HG03045 (cell line): ENCODE data around the gene DZIP1.

Experiments
- ATAC-seq: cut with Tn5 transposase; IDR thresholded peaks from one replicate; pipeline ENCODE4 v1.9.1; 2021; ENCODE audit warnings: mild to moderate bottlenecking, moderate library complexity; ENCODE audit not compliant: unreplicated experiment

DZIP1 gene

GRCh38 chr13:95643571-95643935 is 953 bp downstream of the DZIP1 start:
- no peak for ATAC-seq

DNA sequence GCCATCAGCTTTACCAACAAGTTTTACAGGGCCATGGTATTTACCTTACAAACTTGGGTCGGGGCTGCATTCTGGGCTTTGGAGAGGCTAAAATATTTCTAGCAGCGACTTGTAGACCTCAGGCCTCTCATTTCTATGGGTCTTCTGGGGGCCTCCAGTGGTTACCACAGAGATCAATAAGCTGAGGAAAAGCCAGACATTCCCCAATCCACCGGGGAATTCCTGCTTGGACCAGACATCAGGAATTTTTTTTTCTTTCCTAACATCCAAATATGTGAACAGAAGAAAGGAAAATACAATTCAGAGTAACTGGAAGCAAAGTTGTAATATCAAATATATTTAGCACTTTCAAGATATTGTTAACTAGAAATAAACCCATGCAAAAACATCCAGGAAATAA is 1.5 kb downstream of the DZIP1 start:
- no peak for ATAC-seq

DNA sequence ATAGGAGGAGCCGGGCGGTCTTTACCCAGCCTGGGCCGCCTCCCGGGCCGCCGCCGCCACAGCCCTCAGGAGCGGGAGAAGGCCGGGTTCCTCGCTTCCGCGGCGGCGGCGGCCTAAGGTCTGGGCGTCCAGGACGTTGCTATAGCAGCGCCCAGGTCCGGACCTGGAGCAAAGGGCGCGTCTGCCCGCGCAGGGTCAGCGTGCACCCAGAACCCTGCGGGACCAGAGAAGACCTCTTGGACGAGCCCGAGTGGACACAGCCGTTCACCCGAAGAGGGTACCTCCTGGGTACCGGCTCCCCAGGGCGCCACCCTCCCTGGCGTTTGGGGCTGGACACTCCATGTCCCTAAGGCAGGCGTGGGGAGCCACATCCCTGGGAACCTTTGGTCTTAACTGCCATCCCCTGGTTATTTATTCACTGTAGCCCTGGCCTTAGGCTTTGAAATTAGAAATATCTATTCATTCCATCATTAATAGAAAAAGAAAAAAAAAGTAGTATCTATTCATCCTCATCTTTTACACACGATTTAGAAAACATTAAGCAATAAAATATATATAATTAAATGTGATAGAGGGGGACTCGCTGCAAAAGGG is 2.4 kb downstream of the DZIP1 start:
- ATAC-seq: no peak

GRCh38 chr13:95641291-95642027 is 3.0 kb downstream of the DZIP1 start:
- ATAC-seq: no peak

GRCh38 chr13:95636853-95637252 is 7.7 kb downstream of the DZIP1 start:
- no peak for ATAC-seq

GRCh38 chr13:95630593-95630992 is 13.9 kb downstream of the DZIP1 start:
- no peak for ATAC-seq

DNA sequence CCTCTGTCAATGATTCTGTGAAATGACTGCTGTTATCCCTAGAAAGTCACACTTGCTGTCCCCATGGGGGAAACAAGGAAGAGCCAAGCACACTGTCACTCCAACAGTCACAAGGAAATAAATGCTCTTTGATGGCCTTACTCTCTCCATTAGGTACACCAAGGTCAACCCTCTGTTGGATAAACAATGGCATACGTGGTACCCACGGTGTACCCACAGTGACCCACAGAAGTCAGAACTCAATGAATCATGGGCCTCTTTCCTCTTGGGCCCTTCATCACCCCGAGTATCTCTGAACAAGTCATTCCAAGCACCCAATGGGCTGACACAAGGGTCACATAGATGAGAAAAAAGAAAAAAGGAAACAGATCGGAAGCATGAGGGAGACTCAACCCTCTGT is 15.4 kb downstream of the DZIP1 start:
- no peak for ATAC-seq

GRCh38 chr13:95628488-95628887 is 16.0 kb downstream of the DZIP1 start:
- no peak for ATAC-seq

GRCh38 chr13:95627590-95627989 is 16.9 kb downstream of the DZIP1 start:
- ATAC-seq: no peak

- no peak for ATAC-seq
Observed at GRCh38 chr13:95626768-95627167, 17.7 kb downstream of the DZIP1 start.

DNA sequence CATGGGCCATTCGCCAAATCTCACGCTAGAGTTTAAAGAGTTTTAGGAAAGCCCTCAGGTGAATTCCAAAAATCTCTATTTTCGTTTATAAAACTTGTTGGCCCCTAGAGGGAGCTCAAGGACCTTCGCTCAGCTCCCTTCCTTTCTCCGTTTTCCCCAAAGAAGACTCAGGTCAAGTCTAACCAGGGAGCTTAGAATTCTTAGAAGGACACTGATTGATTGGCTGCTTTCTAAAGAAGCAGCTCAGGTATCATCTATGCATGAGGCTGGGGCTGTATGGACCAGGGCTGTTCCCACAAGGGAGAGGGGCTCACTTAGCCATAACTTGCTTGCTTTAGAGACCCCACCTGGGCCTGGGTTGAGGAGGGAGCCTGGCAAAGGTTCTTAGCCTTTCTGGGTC is 20.5 kb downstream of the DZIP1 start:
- ATAC-seq: no peak

- no peak for ATAC-seq
Observed at GRCh38 chr13:95623141-95623540, 21.4 kb downstream of the DZIP1 start.

DNA sequence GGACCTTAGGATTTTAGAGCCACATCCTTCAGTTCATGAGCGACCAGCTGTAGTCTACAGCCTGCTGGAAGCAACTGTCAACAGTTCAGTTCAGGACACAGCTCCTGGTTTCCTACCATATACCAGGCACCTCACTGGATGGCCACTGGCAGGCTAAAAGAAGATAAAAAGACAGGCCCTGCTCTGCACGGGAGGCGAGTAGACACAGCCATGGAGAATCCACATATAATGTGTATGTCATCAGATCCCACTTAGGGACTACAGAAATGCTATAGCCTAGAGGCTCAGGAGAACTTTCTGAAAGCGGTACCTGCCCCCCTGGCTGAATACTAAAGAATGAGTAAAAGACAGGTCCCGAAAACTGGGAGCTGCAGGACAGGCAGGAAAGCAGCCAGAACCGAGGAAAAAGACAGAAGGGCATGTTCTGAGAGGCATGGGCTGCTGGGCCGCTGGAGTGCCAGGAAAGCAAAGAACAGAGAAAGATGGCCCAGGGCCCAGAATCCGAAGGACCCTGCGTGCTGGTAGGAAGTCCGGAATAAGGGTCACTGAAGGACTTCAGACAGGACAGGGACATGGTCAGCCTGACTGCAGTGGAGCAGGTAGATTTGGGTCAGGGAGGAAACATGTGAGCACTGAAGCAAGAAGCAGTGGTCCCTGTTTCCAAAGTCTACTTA is 23.5 kb downstream of the DZIP1 start:
- ATAC-seq: no peak

DNA sequence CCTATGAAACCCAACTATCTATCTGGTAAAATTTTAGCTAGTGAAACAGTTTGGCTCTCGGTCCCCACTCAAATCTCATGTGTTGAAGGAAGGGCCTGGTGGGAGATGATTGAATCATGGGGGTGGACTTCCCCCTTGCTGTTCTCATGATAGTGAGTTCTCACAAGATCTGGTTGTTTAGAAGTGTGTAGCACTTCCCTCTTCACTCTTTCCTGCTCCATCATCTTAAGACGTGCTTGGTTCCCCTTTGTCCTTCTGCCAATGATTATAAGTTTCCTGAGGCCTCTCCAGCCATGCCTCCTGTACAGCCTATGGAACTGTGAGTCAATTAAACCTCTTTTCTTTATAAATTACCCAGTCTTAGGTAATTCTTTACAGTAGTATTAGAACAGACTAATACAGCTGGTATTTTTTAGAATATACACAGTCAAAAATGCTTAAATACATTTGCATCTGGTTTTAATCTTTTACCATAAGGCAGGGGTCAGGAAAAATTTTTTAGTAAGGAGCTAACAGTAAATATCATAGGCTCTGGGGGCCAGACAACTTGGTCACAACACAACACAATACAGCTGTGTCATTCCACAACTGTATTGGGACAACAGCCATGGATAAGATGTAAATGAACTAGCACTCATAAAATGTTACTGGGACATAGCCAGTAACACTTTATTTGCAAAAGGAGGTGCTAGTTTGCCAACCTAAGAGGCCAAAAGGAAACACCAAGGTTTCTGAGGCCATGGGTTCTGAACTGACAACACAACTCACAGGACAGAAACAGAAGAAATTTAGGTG is 24.3 kb downstream of the DZIP1 start:
- ATAC-seq: no peak

DNA sequence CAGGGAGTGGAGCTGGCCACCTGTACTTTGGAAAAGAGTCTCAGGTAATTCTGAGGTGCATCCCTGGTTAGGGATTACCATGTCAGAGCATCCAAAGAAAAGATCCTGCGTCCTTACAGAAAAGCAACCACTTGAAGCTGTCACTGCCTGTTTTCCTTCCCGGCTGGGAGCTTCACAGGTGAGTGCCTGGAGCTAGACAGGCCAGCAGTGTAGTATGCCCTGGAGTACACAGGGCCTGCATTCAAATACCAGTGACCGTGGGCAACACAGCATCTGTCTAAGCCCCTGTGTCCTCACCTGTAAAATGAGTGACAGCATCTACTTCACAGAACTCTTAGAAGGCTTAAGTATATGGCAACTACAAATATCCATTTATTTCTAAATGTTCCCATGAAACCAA is 29.0 kb downstream of the DZIP1 start:
- no peak for ATAC-seq

DNA sequence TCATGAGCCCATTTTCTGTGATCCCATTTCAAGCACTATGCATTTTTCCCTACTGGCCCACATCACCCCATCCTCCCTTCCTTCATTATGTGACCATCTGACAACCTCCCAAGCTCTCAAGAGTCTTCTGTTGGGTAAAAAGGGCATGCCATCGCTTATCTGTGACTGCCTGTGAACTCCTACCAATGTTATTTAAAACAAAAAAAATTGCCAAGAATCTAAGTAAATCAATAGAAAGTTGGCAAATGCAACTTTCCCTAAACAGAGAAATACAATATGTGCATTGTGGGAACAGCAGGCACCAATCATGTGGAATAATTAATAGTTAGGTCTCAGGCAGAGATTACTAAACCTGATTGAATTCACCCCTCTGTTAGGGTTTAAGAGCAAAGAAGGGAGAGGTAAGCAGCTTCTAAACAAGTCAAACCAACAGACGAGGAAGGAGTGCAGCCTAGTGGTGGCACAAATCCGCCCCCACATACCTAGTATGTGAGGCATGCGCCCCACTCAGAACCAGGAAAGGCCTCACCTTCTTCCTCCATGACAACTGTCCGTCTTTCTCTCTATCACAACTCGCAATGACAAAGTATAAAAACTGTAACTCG is 29.8 kb downstream of the DZIP1 start:
- ATAC-seq: no peak

- ATAC-seq: no peak
Observed at GRCh38 chr13:95608640-95609323, 35.7 kb downstream of the DZIP1 start.

- no peak for ATAC-seq
Observed at GRCh38 chr13:95607366-95607765, 37.1 kb downstream of the DZIP1 start.

DNA sequence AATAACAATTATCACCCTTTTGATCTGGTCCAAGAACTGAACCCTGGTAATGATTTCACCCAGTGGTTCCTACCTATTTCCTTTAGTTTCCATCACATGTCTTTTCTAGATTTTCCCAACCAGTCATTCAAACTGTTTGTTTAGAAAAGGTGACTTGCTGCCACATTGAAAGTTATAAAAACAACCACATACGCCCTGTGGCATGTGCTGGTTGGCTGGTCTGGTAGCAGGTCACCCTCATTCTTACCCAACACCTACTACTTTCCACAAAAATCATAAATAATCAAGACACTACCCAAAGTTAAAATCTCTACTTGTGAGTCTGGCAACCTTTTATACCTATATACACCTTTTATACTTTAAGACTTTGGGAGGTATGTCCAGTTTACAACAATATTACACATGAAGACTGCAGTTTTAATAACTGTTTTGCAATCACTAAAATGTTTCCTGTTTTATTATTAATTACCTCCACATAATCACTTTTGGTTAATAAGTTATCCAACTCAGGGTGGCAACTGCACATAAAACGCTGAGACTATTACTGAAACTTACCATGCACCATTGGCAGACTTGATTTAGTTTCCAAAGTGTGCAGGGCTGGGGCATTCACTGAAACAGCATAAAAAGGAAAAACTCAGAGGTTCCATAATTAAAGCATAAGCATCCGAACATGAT is 38.9 kb downstream of the DZIP1 start:
- no peak for ATAC-seq

- no peak for ATAC-seq
Observed at GRCh38 chr13:95604556-95604915, 40.0 kb downstream of the DZIP1 start.
